GM18867 (cell line): Measurements from ENCODE around the gene NDUFV3.
"Not testable (repeated sequence)": the region's sequence is repeated elsewhere in the genome, so short reads cannot be mapped to it uniquely, and the experiment has no call there.

Source experiments
- ATAC-seq: cut with Tn5 transposase; IDR thresholded peaks from one replicate; pipeline ENCODE4 v1.9.1; 2021; ENCODE audit warnings: mild to moderate bottlenecking, moderate library complexity; ENCODE audit not compliant: unreplicated experiment

NDUFV3 gene

DNA sequence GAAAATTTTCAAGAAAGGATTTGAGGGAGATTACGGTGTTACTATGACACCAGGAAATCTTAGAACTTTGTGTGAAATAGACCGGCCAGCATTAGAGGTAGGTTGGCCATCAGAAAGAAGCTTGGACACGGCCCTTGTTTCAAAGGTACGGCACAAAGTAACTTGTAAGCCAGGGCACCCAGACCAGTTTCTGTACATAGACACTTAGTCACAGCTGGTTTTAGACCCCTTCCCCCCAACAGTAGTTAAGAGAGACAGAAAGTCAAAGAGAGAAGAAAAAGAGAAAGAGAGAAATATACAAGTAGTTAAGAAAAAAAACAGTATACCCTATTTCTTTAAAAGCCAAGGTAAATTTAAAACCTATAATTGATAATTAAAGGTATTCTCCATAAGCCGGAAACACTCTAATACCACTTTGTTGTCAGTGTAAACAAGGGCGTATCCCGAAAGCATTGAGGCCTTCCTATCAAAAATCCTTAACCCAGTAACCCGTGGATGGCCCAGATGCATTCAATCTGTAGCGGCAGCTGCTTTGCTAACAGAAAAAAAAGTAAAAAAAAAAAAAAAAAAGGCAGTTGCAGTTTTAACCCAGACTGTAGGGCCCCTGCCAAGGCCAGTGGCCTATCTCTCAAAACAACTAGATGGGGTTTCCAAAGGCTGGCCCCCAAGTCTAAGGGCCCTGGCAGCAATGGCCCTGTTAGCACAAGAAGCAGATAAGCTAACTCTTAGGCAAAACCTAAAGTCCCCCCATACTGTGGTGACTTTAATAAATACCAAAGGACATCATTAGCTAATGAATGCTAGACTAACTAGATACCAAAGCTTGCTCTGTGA lies 40.2 kb downstream of the NDUFV3 start:
- not testable (repeated sequence) for ATAC-seq

DNA sequence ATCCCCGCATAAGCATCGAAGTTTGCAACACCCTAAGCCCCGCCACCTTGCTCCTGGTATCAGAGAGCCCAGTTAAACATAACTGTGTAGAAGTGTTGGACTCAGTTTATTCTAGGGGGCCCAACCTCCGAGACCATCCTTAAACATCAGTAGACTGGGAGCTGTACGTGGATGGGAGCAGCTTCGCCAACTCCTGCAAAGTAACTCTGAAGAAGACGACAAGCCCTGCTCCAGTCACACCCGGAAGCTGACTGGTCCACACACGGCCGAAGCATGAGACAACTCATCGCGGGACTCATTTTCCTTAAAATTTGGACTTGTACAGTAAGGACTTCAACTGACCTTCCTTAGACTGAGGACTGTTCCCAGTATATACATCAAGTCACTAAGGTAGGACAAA lies 40.9 kb downstream of the NDUFV3 start:
- not testable (repeated sequence) for ATAC-seq

GRCh38 chr21:42936360-42936759 lies 43.3 kb downstream of the NDUFV3 start:
- ATAC-seq, result not testable (repeated sequence)

DNA sequence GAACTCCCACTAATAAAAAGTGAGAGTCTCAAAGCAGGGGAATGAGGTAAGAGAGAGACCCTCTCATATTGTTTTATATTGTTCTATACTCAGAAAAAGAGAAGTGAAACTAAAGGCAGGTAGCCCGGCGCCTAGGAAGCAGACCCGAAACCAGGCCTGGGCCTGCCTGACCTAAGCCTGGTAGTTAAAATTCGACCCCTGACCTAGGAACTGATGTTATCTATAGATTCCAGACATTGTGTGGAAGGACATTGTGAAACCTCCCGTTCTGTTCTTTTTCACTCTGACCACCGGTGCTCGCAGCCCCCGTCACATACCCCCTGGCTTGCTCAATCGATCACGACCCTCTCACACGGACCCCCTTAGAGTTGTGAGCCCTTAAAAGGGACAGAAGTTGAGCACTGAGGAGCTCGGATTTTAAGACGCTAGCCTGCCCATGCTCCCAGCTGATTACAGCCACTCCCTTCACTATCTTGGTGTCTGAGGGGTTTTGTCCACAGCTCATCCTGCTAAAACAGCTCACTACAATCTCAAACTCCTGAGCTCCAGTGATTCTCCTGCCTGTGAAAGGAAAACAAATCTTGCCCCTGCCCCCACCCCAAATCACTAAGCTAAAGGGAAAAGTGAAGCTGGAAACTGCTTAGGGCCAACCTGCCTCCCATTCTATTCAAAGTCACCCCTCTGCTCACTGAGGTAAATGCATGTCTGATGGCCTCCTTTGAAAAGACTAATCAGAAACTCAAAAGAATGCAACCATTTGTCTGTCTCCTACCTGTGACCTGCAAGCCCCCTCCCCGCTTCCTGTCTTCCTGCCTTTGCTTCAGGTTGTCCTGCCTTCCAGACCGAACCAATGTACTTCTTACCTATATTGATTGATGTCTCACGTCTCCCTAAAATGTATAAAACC lies 44.2 kb downstream of the NDUFV3 start:
- ATAC-seq, result not testable (repeated sequence)

DNA sequence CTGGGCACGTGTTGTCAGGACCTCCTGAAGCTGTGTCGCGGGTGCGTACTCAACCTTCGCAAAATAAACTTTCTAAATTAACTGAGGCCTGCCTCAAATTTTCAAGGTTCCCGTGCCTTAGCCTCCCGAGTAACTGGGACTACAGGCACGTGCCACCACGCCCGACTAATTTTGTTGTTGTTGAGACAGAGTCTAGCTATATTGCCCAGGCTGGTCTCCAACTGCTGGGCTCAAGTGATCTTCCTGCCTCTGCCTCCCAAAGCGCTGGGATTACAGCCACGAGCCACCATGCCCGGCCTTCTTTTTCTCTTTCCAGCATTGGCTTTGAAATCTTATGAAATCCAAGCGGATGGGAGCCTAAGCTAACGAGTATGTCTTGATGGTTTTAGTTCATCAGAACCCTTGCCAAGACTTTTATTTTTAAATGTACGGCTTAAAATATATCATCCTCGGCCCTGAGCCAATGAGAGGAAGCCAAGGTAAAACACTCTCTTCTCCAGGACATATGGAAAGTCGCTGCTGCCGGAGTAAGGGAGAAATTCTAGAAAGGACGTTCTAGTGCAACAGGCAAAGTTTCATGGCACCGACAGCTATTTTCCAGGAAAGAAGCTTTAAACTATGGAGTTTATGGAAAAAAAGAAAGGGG lies 45.0 kb downstream of the NDUFV3 start:
- ATAC-seq, result no peak

GRCh38 chr21:42938606-42938995 lies 45.5 kb downstream of the NDUFV3 start:
- ATAC-seq, result not testable (repeated sequence)

GRCh38 chr21:42939582-42940413 lies 46.7 kb downstream of the NDUFV3 start:
- ATAC-seq, result no peak

DNA sequence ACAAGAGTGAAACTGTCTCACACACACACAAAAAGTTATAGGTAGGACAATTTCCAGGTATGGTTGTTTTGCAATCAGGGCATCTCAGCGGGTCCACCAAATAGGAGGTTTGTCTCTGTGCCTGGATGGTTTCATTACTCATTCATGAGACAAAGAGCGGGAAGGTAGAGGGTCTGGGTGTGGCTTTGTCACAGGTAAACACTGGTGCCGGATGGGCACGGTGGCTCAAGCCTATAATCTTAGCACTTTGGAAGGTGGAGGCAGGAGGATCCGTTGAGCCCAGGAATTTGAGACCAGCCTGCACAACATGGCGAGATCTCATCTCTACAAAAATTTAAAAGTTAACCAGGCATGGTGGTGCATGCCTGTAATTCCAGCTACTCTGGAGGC lies 48.6 kb downstream of the NDUFV3 start:
- ATAC-seq, result no peak

DNA sequence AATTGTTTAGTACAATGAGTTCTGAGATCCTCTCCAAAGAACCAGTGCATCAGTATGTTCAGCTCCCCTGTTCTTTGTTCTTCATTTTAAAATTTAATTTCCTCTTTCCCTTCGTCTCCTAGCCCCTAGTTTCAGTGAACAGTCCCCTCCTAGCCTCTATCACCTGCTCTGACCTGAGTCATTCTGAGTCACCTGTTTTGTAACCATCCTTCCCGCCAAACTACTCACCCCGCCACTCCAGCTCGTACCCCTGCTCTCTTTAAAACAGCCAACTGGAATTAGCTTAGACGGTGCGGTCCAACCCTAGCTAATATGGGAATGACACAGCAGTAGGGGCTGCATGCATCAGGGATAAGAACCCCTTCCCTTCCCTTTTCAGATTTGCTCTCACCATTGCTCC lies 49.1 kb downstream of the NDUFV3 start:
- no peak for ATAC-seq

DNA sequence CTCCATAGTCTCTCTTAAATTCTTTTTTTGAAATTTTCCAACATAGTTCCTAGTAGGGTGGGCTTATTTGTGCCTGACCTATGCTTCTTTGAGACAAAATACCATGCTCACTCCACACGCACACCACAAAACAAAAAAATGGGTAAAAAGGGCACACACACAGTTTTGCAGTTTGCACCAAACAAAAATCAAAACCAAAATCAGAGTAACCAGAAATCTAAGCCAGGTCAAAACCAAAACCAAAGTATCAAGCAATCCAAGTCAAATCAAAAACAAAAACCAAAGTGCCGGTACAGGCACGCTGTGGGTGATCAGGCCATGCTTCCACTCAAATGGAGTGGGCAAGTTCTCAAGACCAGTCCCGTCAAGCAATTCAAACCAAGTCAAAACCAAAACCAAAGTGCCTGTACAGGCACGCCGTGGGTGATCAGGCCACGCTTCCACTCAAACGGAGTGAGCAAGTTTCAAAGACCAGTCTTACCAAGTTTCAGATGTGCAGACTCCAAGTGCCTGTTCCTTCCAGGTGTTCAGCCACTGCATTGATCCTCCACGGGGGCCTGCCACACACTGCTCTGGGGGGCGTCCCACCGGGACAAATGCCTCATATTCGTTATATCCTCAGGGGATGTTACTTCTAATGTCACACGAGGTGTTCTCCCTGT lies 56.1 kb downstream of the NDUFV3 start:
- not testable (repeated sequence) for ATAC-seq

- not testable (repeated sequence) for ATAC-seq
Measured at GRCh38 chr21:42951193-42951592, 58.1 kb downstream of the NDUFV3 start.

- no peak for ATAC-seq
Measured at GRCh38 chr21:42956824-42957630, 63.9 kb downstream of the NDUFV3 start.

DNA sequence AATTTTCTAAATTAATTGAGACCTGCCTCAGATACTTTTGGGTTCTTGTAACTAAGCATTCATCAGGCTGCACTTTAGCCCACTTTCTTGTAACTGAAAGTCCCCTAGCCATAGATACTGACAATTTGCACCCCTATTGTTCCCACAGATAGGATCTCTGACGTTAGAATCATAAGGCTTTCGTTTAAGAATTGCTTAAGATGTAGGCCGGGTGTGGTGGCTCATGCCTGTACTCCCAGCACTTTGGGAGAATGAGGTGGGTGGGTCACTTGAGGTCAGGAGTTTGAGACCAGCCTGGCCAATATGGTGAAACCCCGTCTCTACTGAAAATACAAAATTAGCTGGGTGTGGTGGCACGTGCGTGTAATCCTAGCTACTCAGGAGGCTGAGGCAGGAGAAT lies 65.0 kb downstream of the NDUFV3 start:
- not testable (repeated sequence) for ATAC-seq

DNA sequence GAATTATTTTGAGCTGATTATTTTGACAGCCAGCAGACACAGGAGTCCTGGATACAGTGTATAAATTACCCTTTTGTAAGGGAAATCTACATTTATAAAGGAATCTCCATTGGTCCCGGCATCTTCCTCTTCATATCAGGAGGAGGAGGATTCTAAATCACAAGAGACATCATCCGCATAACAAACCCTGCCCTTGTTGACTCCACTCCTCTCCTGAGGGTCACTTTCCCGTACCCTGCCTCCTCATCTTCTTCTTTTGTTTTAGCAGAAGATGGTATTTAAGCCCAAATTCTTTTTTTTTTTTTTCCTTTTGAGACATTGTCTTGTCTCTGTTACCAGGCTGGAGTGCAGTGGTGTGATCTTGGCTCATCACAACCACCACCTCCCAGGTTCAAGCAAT lies 66.6 kb downstream of the NDUFV3 start:
- ATAC-seq, result no peak

DNA sequence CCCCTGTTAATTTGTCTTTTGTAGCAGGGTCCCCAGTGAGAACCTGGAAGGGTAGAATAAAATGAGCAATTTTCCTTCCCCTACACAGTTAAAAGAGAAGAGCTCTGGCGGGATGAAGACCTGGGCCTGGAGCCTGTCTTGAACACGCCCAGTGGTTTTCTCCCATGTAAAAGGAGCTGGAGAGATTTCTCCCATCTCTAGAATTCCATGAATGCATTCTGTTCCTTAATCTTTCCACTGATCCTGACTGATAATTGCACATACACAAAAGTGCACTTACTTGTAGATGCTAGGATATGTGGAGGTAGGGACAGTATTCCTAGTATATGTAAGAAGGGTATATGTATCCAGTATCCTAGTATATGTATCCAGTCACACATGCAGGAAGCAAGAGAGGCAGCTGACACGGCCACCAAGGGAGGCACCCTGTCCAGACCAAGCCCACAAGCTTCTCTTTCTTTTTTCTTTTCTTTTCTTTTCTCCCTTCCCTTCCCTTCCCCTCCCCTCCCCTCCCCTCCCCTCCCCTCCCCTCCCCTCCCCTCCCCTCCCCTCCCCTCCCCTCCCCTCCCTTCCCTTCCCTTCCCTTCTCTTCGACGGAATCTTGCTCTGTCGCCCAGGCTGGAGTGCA lies 69.4 kb downstream of the NDUFV3 start:
- no peak for ATAC-seq
